ENCODE results near the gene CRIP1.

Gene CRIP1

GRCh38 chr14:105452963-105453362, 33.7 kb upstream of the CRIP1 start:
- no peak for DNase-seq

- no peak for DNase-seq
Observed at GRCh38 chr14:105453847-105454246, 32.8 kb upstream of the CRIP1 start.

GRCh38 chr14:105455086-105455640, 31.5 kb upstream of the CRIP1 start:
- DNase-seq = no peak

- DNase-seq = no peak
Observed at GRCh38 chr14:105455766-105456660, 30.7 kb upstream of the CRIP1 start.

- DNase-seq = no peak
Observed at GRCh38 chr14:105456736-105457617, 29.7 kb upstream of the CRIP1 start.

GRCh38 chr14:105458010-105458409, 28.7 kb upstream of the CRIP1 start:
- no peak for DNase-seq

GRCh38 chr14:105458571-105458970, 28.1 kb upstream of the CRIP1 start:
- DNase-seq = no peak

- DNase-seq = no peak
Observed at GRCh38 chr14:105460116-105460515, 26.6 kb upstream of the CRIP1 start.

- no peak for DNase-seq
Observed at GRCh38 chr14:105460616-105461015, 26.1 kb upstream of the CRIP1 start.

- DNase-seq = no peak
Observed at GRCh38 chr14:105461903-105462302, 24.8 kb upstream of the CRIP1 start.

GRCh38 chr14:105464501-105464900, 22.2 kb upstream of the CRIP1 start:
- no peak for DNase-seq

- no peak for DNase-seq
Observed at GRCh38 chr14:105465209-105466031, 21.3 kb upstream of the CRIP1 start.

GRCh38 chr14:105466531-105467248, 20.0 kb upstream of the CRIP1 start:
- DNase-seq = no peak

GRCh38 chr14:105467249-105467941, 19.3 kb upstream of the CRIP1 start:
- no peak for DNase-seq

- DNase-seq = no peak
Observed at GRCh38 chr14:105467942-105468471, 18.7 kb upstream of the CRIP1 start.

GRCh38 chr14:105468621-105469241, 18.0 kb upstream of the CRIP1 start:
- no peak for DNase-seq

GRCh38 chr14:105469456-105470349, 17.0 kb upstream of the CRIP1 start:
- no peak for DNase-seq

- DNase-seq = no peak
Observed at GRCh38 chr14:105470350-105471296, 16.1 kb upstream of the CRIP1 start.

All from suppressor macrophage treated with lipopolysaccharide for 1 hour (primary cell).